Stimulated activated CD8-positive, alpha-beta memory T cell treated with anti-CD3 and anti-CD28 coated beads, Interleukin-7, amount 100 ng/mL, for 48 hours (primary cell): Measurements from ENCODE around the gene ALG10.
"Not testable (repeated sequence)": the region's sequence is repeated elsewhere in the genome, so short reads cannot be mapped to it uniquely, and the experiment has no call there.

ENCODE experiments used
- DNase-seq, 2 donors: peaks; one replicate each; pipeline ENCODE4 v3.0.0-alpha.2; 2020; ENCODE audit warnings: low read depth in 1 of 2; ENCODE audit errors: extremely low read depth in 1 of 2

Gene ALG10, protein sequence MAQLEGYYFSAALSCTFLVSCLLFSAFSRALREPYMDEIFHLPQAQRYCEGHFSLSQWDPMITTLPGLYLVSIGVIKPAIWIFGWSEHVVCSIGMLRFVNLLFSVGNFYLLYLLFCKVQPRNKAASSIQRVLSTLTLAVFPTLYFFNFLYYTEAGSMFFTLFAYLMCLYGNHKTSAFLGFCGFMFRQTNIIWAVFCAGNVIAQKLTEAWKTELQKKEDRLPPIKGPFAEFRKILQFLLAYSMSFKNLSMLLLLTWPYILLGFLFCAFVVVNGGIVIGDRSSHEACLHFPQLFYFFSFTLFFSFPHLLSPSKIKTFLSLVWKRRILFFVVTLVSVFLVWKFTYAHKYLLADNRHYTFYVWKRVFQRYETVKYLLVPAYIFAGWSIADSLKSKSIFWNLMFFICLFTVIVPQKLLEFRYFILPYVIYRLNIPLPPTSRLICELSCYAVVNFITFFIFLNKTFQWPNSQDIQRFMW

DNA sequence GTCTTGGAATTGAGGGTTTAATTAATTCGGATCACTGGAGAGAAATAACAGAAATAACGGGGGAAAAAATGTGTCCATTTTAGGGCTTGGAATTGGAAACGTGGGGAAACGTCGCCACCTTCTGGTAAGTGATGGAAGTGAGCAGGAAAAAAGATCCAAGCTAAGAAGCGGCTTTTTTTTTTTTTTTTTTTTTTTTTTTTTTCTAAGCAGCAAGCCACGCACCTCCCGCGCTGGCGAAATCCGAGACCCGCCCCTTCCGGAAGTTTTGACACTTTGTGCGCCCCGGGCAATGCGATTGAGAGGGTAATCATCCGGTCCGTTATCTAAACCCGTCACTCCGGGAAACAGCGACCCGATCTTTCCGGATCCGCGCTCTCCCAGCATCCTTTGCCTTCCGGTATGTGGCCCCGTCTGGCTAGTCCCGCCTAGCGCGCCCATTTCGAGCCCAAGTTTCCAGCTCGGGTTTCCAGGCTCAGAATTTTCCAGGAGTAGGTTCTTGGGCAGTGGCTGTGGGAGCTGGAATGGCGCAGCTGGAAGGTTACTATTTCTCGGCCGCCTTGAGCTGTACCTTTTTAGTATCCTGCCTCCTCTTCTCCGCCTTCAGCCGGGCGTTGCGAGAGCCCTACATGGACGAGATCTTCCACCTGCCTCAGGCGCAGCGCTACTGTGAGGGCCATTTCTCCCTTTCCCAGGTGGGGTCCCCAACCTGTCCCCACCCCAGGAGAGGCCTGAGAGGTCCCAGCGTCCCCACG is at the start of gene ALG10:
ALG10 (plus strand) TSS at position 418 of the 752 bp plus-strand sequence; CDS start at position 522, 104 bp downstream.
- peak; percentile 84 to 92 for DNase-seq

DNA sequence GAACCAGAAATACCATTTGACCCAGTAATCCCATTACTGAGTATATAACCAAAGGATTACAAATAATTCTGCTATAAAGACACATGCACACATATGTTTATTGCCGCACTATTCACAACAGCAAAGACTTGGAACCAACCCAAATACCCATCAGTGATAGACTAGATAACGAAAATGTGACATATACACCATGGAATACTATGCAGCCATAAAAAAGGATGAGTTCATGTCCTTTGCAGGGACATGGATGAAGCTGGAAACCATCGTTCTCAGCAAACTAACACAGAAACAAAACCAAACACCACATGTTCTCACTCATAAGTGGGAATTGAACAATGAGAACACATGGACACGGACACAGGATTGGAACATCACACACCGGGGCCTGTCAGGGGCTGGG is 49.4 kb upstream of the ALG10 start:
- DNase-seq = not testable (repeated sequence)

DNA sequence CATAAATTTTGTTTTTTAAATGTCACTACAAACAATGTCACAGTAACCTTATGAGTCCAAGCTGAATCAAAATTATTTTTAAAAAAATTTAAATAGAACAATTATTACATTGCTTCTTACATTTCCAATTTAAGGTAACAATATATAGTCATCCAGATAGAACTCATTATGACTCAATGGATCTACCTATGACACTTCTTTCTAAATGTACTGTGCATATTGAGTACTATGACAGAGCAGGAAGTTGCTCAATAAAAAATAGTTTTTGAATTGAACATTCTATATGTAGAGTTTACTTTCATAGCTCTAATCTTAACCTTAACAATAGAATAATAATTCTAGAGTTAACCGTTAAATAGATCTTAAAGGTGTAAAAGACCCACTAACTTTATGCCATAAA is 44.4 kb upstream of the ALG10 start:
- DNase-seq = no peak

DNA sequence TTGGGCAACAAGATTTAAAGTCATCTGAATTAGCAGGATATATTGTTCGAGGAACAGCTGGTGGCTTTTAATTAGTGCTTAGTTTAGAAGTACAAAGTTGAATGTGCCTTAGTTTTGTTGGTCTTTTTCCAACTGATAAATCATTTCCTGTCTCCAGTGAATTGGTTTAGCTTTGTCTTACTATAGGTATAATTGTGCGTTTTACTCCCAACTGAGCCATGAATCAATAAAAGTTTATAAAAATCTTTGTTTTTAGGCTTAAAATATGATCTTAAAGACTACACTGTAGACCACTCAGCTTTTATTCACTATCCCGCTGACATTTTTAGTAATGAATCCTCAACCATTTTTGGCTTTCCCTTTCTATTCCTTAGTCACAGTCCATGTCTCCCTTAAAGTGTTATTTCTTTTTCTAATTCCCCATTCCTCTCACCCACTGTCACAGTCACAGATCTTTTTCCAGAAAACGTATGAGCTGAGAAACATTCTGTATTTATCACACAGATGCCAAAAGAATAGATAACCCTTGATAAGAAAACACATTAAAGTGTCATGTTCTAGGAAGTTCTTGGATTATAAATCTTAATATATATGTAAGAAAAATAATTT is 34.0 kb upstream of the ALG10 start:
- DNase-seq = no peak

DNA sequence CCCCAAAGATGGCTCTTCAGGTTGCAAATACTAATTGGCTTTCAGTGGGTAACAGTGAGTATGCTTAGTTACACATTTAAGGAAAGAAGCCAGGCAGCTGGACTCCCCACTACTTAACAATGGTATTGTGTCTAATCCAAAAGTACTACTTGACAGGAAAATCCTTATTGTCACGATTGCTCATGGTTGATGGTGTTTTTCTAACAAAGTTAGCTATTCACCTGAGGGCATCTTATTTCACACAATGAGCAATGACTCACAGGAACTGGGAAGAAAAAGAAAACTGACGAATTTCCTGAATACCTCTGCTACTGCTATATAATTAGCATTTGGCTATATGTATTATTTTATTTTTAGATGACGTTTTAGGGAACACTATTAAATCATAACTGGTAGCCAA is 33.4 kb upstream of the ALG10 start:
- DNase-seq = no peak

DNA sequence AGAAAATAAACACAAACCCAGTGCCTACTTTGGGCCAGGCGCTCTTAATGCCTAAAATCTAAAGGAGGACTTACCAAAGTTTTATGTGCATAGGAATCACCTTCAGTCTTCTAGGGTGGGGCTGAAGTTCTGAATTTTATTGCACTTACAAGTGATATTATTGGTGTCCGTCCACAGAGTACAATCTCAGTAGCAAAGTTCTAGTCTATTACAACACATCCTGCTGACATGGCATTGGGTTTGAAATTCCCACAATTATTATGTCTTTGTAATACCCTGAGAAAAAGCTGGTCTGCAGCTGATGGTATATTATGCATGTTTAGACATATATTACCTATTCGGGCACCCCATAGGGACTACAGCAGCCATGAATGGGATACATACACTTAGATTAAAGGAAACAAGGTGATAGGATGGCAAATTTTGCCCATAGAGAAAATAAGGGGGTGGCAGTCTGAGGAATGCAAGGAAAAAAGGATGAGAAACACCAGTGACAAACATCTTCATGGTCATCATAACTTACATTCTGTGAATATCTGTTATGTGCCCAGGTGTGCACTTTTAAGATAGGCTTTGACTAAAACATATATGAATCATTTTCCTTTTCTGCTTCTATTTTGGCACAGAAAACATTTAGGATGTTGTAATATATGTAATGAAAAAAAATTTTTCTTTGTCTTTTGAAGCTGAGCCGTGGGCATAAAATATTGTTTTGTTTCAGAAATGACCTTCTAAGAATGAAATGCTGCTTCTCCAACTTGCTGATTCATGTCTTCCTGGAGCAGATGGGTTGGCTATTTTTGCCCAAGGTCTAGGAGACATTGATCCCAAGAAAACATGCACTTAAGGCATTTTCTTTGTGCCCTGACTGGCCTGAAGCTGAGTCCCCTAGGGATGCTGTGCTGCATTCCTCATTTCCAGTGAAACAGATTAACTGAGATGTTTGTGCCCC is 27.2 kb upstream of the ALG10 start:
- DNase-seq = no peak

DNA sequence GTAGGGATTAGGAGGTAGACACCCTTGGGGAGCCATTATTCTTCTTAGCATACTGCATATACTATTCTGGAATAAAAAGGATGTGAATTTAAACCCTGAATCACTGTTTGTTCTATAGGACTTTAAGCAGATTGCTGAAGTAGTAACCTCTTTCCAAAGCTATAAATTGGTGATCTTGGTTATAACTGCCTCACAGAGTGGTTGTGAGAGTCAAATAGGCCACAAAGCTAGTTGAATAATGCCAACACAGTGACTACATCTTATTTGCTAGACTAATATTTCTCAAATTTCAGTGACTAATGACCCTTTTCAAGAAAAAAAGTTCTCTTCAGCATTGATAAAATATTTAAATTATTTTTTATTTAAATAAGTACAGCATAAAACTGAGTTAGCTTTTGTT is 13.5 kb upstream of the ALG10 start:
- DNase-seq = not testable (repeated sequence)

DNA sequence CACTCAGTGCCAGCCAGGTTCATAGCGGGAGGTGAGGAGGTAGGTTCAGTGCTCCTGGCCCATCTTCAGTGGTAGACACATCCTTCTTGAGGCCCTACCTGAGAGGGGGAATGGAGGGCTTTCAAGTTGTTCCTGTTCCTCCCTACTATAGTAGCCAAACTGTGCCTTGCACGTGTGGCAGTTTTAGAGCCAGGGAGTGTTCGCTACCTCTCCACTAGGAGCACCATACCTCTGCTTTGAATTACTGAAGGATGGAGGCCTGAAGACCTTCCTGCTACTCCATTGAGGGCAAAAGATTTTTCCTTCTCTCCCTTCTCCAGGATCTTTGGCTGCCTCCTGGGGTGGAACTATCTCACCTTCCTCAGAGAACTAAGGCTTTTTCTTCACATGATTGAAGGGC is 5.9 kb upstream of the ALG10 start:
- DNase-seq = no peak

DNA sequence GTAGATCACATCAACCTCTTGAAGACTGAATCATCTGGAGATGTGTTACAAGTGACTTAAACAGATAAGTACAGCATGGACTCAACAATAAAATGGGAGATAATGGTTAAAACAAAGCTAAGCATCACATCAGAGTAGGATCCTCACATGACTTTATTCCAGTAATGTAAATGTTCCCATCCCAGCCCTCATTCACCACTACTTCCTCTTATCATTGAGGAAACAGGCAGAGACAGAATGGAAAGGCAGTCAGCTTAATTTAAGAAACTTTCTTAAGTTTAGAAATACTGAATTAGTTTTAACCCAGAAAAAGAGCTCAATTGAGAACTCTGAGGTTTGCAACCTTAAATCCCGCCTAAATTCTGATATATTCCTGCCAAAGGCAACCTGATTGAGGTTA is 1.2 kb upstream of the ALG10 start:
- no peak for DNase-seq

DNA sequence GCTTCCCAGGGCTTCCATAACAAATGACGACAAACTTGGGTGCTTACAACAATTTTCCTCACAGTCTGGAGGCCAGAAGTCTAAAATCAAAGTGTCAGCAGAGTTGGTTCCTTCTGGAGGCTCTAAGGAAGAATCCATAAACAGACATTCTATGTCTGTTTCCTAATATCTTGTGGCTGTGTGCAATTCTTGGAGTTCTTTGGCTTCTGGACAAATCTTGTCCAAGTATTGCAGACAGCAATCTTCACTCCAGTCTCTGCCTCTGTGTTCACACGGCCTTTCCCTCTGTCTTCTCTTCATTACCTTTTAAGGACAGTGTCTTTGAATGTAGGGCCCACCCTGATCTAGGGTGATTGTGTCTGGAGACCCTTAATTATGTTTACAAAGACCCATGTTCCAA is 5.4 kb downstream of the ALG10 start:
- DNase-seq = not testable (repeated sequence)

DNA sequence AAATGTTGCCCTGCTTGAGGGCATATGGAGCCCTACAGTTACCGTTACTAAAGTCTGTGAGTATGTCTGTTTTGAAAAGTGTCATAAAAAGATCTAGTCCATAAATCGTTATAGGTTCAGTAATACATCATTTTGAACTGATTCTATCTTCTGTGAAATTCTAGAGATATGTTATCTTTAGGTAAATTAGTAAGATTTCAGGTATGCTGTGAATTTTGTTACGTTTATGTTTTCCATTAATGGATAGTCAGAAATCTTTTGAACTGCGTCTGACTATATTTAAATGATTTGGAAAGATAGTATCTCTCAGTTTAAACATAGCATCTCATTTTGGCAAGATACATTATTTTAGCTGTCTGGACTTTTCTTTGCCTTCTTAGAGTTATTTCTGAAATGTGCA is 8.3 kb downstream of the ALG10 start:
- DNase-seq = no peak

DNA sequence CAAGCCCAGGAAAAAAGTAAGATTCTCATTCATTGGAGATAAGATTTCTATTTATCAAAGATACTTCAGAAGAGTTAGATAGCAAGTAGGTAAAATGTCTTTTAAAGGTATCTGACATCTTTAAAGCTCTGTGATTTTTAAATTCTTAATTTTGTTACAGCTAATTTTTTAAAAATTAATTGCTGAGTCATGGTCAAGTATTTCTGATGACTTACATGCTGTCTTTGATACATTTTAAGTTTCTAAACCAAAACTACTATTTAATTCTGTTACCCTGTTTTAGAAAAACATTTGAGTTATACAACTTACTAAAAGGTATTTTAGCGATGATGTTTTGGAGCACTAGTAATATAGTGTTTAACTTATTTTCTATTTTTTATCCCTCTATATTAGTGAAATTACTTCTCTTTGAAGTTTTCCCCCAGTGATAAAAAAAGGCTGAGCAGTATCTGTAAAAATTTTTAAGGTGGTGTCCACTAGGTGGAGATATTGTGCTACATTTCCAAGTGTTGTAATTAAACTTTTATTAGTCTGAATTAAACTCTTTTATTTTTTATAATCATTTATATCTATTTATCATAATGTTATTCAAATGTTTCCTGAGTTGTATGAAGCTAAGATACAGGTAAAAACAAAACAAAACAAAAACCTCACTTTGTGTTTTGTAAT is 11.5 kb downstream of the ALG10 start:
- DNase-seq = no peak

DNA sequence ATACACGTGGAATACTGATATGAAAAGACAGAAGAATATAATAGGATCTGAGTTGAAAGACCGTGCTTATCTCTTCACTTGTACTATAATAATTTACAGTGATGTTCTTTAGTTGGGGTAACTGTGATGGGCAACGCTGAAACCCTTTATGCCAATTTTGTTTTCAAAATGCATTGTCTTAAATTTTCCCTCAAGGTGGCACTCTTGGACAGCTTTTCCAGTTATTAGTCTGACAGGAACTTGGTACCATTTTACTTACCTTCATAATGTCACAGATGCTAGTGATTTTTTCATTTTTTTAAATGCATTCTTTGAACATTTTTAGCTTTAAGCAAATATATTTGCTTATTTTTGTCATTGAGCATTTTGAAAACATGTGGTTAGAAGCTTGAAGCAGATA is 16.1 kb downstream of the ALG10 start:
- DNase-seq = not testable (repeated sequence)

DNA sequence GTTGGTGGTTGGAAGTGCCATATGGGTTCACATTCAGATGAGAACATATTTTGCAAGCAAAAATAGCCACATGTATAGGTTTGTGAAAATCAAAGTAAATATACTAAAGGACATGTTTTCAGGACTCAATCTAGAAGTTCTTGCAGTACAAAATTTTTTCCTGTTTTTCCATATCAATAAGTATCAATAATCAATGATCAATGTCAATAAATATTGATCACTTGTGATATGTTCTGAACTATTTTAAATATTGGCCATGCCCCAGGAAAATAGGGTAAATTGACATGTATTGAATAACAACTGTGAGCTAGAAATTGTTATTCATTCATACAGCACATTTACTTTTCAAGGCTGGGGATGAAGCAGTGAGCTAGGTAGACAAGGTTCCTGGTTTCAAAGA is 24.3 kb downstream of the ALG10 start:
- DNase-seq = no peak

DNA sequence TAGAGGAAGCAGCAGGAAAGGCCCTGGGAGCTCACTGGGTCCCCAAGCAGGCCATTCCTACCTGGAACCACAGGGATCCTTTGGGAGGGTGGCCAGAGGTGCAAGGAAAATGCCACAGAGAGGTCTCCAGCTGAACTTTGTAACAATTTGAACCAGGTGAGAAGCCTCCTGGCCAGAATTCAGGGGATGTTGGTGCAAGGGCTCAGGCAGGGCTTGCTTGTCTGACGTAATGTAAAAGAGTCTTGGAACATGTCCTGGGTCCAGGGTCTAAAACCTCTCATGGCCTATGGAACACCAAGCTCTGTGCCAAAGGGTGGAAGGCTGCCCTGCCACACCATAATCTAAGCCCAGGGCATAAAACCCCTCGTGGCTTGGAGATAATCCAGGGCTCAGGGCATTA is 25.6 kb downstream of the ALG10 start:
- not testable (repeated sequence) for DNase-seq

DNA sequence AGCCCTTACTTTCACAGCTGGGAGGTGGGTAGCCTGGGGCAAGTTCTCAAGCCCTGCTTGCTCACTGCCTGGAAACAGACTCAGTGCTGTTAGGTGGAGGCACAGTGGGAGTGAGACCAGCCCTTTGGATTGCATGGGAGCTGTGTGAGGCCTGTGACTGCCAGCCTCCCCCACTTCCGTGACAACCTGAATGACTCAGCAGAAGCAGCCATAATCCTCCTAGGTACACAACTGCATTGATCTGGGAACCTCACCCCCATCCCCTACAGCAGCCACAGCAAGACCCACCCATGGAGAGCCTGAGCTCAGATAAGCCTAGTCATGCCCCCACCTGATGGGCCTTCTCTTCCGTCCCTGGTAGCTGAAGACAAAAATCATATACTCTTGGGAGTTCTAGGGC is 26.4 kb downstream of the ALG10 start:
- no peak for DNase-seq

DNA sequence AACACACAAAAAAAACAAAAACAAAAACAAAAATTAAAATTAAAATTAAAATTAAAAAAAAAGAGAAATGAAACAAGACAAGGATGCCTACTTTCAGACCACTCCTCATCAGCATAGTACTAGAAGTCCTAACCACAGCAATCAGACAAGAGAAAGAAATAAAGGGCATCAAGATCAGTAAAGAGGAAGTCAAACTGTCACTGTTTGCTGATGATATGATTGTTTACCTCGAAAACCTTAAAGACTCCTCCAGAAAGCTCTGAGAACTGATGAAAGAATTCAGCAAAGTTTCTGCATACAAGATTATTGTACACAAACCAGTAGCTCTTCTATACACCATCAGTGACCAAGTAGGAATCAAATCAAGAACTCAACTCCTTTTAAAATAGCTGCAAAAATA is 29.2 kb downstream of the ALG10 start:
- DNase-seq = no peak

DNA sequence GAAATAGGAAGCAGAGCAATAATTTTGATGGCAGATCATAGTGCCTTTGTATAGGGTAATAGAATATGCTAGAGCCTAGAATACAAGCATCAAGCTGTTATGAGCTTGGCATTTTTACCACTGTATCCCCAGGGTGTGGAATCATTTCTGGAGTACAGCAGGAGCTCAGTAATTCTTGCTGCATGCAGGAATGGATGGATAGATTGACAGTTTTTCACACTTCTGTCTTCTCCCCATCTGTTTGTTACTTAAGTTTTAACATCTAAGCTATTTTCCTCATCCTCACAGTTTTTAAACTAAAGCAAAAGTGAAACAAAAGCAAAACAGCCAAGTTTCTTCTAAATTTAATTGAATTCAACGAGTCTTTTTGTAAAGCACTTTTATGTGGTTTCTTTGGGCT is 32.6 kb downstream of the ALG10 start:
- no peak for DNase-seq
